ENCODE data around the gene MYH6. TPM values are rescaled to one million over a fixed set of nuclear protein-coding genes. Genes with fewer than 3 reads are reported as not detected.

Gene MYH6
- total RNA-seq (not detected in 2 replicates), polyA plus RNA-seq (not detected in 2 replicates), polyA minus RNA-seq (not detected in 2 replicates), Bru-seq, nascent RNA (not detected), BruChase-seq, experiment 1, labeled RNA remaining after a 6-hour chase (not detected), BruChase-seq, experiment 2, labeled RNA remaining after a 2-hour chase (not detected)
- polyA plus RNA-seq (2011; cell fraction: cytosol; rRNA removed): not detected in 2 replicates
- polyA plus RNA-seq (2011; cell fraction: nucleus; rRNA removed): not detected in 2 replicates
- not detected in 2 replicates for polyA plus RNA-seq (2012)
- not detected for polyA minus RNA-seq (2011; cell fraction: cytosol; rRNA and poly(A)+ RNA removed)
- not detected in 2 replicates for polyA minus RNA-seq (2011; cell fraction: nucleus; rRNA and poly(A)+ RNA removed)
- long read RNA-seq: 0 reads

GRCh38 chr14:23407516-23408306 lies at the start of gene MYH6:
Gene MYH6, minus strand, starts transcription at chr14:23408273. Its CDS starts 1,050 bp downstream, at chr14:23407223.
- no peaks in the 10 kb centered on the region for H3K4me1 ChIP-seq (ENCODE audit: control insufficient read depth, extremely low read depth, insufficient read depth, low read length)
- POLR2A ChIA-PET: no interaction called here
- H3K4me3 ChIP-seq (replicated peaks in 1 of 3; ENCODE audit: insufficient read depth in 1 of 3, low read depth in 1 of 3, low read length in 3 of 3): no peak within 1 kb of the TSS
- no peak within 1 kb of the TSS for H3K9ac ChIP-seq (replicated peaks; ENCODE audit: extremely low read depth, insufficient read depth, low read length)
- no peak within 1 kb of the TSS for H3K4me2 ChIP-seq (ENCODE audit: insufficient read depth, low read length)
- no peaks in the 10 kb centered on the region for H3K9me1 ChIP-seq (replicated peaks; ENCODE audit: control insufficient read depth, extremely low read depth, insufficient read depth, low read length)
- FAIRE-seq: no peak
- H2AFZ ChIP-seq (ENCODE audit: low read depth, low read length): no peak within 1 kb of the TSS
- intact Hi-C loops (cut with micrococcal nuclease): no loop called here
- no peaks in the 10 kb centered on the region for H3K79me2 ChIP-seq (ENCODE audit: control insufficient read depth, insufficient read depth, low read length)
- no peaks in the 10 kb centered on the region for H3K27me3 ChIP-seq (ENCODE audit: control insufficient read depth in 2 of 2, insufficient read depth in 2 of 2, low read length in 2 of 2)
- H3K27ac ChIP-seq (ENCODE audit: insufficient read depth, low read depth, low read length): no peak within 1 kb of the TSS
- DNase-seq (ENCODE audit: low read depth, low spot score): no peak
- no peaks in the 10 kb centered on the region for H4K20me1 ChIP-seq (replicated peaks; ENCODE audit: control insufficient read depth, extremely low read depth, insufficient read depth, low read length)
- CTCF ChIA-PET: no interaction called here
- dilution Hi-C loops (cut with MboI; ENCODE audit: extremely low pct_ligation_motif_present, low sequenced_read_pairs): no loop called here
- TF ChIP-seq MAX (IDR thresholded peaks at IDR 0.05; ENCODE audit: insufficient read depth, insufficient read length) (no peak), MYC (IDR thresholded peaks at IDR 0.05; ENCODE audit: low read depth, low read length) (no peak), JUN (IDR thresholded peaks at IDR 0.05; ENCODE audit: borderline replicate concordance, insufficient read depth, insufficient read length, low read depth) (no peak), GATA2 (IDR thresholded peaks at IDR 0.05; ENCODE audit: insufficient read depth, insufficient read length, low read depth, low read length) (no peak), CTCF (IDR thresholded peaks at IDR 0.05; ENCODE audit: extremely low read depth in 1 of 2, insufficient read depth in 1 of 2, low read depth in 1 of 2, low read length in 2 of 2) (no peak), POLR2A (IDR thresholded peaks at IDR 0.05; ENCODE audit: low read depth, low read length) (no peak), POLR2AphosphoS5 (IDR thresholded peaks at IDR 0.05; ENCODE audit: insufficient read depth, low read depth, low read length) (no peak), FOS (IDR thresholded peaks at IDR 0.05; ENCODE audit: borderline replicate concordance, insufficient read depth, low read length) (no peak), EZH2 (IDR thresholded peaks at IDR 0.05; ENCODE audit: borderline replicate concordance, low read depth, low read length, severe bottlenecking) (no peak)
- no TSS peak for BruUV-seq (replicated peaks)
- no peaks in the 10 kb centered on the region for H3K36me3 ChIP-seq (ENCODE audit: control insufficient read depth in 2 of 2, extremely low read depth in 1 of 2, insufficient read depth in 2 of 2, low read length in 2 of 2)
- H3K9me3 ChIP-seq (replicated peaks; ENCODE audit: control insufficient read depth, insufficient read depth, low read length): no peaks in the 10 kb centered on the region

Data from endothelial cell of umbilical vein (primary cell).